GM18951 (cell line): ENCODE measurements around the gene VOPP1.

Source experiments
- POLR2A ChIP-seq: IDR thresholded peaks from 4 replicates; pipeline ENCODE4 v1.6.1; 2011; ENCODE audit warnings: mild to moderate bottlenecking; ENCODE audit not compliant: insufficient read length, insufficient read depth; ENCODE audit errors: extremely low read depth
- in situ Hi-C: fragments of 300-500 bp; cut with MboI; formaldehyde crosslinking; loops from one replicate; pipeline ENCODE4 v1.12.0; 2022; ENCODE audit warnings: low sequenced_read_pairs, mixed read lengths, inconsistent platforms; ENCODE audit not compliant: unreplicated experiment

The VOPP1 gene

DNA sequence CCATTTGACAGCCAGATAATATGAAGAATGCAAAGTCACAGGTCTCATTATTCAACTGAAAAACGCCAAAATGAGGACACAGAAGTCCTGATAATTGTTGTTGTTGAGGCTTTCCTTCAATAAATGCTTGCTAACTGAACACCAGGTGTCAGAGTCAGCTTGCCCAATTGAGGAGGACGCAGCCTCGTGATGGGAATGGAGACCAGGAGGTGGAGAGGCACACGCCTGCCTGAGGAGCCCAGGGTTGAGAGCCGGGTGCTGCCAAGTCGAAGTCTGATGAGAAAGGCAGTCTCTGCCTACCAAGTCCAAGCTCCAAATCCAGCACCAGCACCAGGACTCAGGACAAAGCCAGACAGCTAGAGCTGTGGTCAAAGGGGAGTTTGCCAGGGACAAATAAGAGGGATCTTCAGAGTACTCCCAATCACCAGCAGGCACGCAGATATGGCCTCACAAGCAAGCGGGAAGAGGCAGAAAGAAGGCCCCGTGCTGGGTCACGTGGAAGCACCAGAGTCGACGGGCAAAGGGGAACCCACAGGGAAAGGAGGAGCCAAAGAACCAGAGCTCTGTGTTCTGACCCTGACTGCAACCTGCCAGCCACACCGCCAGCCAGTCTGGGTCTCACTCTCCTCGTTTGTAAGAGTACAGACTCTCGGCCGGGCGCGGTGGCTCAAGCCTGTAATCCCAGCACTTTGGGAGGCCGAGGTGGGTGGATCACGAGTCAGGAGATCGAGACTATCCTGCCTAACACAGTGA is 47.6 kb downstream of the VOPP1 start:
- in situ Hi-C loops, result no loop called here
- no peak for TF ChIP-seq POLR2A

DNA sequence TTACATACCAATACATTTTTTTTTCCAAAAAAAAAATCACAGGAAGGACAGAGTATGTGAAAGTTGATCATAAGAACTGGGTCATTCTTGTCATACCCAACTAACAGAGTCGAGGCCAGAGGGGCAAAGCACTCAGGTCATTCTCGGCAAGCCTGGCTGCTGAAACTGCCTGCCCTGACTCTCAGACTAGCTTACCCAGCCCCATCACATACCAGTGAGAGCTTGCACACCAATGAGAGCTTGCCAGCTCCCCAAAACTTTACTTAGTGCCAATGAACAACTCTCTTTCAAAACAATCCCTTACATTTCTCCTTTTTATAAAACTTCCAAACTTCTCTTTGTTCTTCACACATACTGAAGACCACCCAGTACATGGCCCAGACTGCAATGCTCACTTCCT is 48.9 kb downstream of the VOPP1 start:
- TF ChIP-seq POLR2A, result no peak
- in situ Hi-C loops, result no loop called here

DNA sequence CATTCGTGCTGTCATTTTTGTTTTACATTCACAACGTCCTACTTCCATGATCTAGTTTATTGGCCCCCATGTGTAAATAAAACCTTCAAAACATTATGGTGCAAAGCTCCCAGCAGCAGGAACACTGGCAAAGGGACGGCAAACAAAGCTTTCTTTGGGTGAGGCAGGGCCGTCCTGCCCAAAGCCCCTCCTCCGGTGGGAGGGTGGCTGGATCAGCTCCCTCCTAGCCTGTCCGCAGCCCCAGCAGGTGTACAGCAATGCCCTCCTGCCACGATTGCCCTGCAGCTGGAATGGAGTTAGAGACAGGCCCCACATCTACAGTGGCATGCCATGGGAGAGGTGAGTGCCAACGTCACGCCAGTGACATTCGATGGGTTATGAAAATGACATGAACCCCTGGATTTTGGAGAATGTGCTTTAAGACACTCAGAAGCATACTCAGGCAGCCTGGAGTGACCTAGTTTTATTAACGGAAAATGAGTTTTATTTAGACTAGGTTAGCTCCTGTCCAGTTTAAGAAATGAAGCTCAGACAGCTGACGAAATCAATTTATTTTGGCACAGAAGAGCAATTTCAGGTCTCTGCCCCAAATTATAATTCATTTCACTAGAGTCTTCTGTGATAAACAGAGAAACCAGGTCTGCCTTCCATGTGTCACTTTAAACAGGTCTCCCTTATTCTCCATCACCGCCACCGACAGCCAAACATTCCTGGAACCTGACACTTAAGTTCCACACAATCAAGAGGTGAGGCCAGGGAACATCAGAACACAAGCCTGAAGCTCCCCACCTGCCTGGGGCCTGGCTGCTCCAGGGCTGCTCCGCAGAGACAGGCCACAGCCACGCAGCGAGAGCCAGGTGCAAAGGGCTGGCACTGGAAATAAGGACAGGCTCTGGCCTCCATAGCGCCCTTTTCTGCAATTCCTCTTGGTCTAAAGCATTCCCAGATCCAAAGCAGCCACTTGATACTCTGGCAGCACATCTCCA is 50.1 kb downstream of the VOPP1 start:
- in situ Hi-C loops, result no loop called here
- TF ChIP-seq POLR2A, result no peak

DNA sequence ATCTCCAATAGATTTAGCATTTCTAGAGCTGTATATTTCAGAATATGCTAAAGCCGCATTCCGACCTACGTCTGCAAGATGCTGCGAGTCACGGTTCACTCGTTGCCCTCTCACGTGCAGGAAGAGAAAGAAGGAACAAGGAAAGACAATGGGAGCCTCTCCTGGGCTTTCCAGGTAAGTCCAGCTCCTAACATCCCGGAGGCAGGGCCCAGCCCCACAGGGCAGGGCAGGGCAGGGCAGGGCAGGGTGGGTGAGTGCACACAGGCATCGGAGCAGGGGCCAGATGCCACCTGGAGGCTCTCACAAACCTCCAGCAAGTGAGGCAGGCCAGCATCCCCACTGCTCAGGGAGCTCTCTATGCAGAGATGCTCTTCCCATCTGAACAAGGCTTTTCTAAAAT is 50.8 kb downstream of the VOPP1 start:
- no peak for TF ChIP-seq POLR2A
- in situ Hi-C loops, result no loop called here

DNA sequence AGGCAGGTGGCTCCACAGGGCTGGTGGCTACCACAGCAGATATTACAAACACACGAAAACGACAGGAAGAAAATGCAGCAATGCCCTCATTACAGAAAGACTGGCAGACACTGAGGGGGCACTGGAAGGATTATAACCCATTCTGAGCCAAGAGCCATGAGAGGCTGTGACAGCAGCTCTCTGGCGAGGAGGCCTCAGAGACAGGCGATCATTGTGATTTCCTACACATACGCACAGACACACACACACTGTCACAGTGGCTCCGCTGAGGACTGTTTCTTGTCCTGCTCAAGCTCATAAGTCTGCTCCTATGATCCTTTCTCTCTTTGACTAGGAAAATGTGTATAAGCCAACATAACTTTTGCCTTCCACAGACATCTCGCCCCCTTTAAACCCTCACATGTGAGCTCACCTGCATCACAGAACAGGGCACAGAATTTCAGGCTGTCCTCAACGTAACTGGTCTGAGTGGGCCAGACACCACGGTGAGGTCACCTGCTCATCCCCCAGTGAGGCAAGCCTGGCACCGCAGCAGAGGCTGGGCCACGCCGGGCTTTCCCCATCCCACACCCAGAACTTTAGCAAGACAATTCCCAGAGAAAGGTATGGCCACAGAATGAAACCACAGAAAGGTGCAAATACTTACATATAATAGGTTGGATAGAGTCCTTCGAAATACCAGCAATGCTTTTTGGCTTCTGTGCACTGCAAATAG is 51.7 kb downstream of the VOPP1 start:
- in situ Hi-C loops, result no loop called here
- no peak for TF ChIP-seq POLR2A

DNA sequence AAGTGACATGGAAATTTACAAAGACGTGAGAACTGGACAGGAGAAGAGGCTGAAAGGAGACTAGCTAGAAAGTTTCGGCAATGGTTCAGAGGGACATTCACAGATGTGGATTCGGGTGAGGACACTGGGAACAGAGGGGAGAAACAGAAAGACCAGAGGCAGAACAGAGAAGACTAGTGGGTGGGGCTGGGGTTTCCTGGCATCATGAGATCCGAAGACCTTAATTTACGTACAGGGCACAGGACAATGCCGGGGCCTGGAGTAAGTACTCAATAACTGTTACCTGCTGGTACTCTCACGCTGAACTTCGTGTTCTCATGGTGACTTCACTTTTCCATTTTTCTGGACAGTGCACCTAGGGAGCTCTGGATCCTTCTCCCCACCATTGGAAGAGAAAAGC is 53.5 kb downstream of the VOPP1 start:
- in situ Hi-C loops, result no loop called here
- TF ChIP-seq POLR2A, result no peak

DNA sequence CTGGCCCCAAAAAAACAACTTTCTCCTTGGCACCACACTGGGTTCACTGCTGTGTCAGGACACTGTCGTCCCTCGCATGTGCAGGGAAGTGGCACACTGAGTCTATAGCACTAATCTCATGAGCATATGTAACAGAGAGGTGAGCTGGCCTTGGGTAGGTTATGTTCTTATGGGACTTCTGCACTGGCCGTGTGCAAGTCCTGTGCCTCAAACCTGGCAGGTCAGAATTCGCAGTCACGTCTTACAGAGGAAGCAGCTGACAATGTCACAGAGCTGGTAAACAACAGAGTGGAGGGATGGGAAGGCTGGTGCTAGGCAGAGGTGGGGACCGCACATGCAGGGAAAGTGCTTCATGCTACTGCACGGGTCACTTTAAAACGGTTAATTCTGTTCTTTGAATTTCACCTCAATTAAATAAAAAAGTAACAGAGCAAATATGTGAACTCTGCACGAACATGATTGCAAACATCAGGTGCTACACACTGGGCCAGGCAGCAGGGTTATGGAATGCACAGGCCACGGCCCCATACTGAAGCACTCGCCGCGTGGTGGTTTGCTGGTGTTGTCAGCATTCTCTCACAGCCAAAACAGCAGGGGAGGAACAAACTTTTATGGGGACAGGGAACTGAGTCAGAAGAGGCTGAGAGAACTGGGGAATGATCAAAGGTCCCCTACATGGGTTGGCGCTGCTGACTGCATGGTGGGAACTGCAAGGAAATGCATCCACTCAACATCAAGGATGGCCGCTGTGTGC is 54.2 kb downstream of the VOPP1 start:
- in situ Hi-C loops, result no loop called here

DNA sequence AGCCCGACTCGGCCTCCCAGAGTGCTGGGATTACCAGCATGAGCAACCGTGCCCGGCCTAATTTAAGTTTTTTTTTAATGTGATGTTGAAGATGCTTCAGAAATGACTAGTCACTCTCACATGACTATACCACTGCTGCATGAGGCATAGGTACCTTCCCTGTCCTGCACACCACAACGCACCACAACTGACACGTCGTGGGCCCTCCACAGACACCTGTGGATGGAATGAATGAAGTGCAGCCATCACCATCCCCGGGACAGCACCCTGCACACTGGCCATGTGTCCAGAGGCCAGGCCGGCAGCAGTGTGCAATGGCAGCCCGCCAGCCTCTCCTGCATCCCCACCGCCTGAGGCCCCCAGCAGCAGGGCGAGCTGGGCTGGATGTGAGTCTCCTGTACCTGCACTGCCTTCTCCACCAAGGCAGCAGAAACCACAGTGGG is 55.1 kb downstream of the VOPP1 start:
- in situ Hi-C loops, result no loop called here
- no peak for TF ChIP-seq POLR2A

More for the DNA sequence above, 54.2 kb downstream of the VOPP1 start:
- TF ChIP-seq POLR2A, result no peak

DNA sequence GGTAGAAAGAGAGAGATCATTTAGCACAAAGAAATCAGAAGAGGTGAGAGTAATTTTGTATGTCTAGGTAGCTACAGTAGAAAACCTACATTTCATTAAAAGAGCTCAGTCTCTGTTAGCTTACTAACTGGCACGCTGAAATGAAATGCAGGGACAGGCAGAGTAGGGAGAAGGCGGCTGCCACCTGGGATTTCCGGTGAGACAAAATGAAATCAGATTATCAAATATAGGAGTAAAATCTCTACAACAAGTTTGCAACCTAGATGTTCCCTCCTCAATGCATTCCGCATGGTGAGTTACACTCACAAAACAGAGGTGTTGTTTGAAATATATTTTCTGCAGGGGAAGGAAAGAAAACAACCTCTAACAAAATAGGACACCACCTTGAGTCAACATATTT is 55.9 kb downstream of the VOPP1 start:
- in situ Hi-C loops, result no loop called here
- no peak for TF ChIP-seq POLR2A

DNA sequence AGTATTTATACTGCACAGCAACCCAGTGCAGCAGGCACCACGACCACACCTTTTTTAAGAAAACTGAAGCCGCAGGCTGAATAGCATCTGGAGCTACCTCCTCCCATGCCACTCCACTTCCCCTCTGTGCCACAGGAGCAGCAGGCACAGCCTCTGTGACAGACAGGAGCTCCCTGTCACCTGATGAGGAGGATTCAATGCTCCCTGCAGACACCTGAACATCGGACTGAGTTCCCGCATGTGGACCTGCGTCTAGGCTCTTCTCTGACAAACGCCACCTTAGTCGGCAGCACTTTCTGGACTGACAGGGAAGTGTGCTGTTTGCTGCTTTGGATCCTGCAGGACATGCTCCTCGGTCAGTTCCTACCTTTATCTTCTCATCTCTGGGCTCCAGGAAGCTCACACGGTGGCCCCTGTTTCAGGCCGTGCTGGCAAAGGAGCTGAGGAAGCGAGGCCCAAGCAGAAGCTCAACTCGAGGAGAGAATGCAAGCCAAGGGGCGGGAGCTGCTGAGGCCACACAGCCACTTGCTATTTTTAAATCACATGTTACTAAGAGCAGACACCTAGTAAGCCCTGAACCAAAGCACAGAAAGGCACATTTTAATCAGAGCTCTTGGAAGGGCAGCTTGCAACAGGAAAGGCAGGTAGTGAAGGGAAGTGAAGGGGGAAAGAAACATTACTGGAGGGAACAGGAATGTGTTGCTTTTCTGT is 56.6 kb downstream of the VOPP1 start:
- TF ChIP-seq POLR2A, result no peak
- in situ Hi-C loops, result no loop called here

DNA sequence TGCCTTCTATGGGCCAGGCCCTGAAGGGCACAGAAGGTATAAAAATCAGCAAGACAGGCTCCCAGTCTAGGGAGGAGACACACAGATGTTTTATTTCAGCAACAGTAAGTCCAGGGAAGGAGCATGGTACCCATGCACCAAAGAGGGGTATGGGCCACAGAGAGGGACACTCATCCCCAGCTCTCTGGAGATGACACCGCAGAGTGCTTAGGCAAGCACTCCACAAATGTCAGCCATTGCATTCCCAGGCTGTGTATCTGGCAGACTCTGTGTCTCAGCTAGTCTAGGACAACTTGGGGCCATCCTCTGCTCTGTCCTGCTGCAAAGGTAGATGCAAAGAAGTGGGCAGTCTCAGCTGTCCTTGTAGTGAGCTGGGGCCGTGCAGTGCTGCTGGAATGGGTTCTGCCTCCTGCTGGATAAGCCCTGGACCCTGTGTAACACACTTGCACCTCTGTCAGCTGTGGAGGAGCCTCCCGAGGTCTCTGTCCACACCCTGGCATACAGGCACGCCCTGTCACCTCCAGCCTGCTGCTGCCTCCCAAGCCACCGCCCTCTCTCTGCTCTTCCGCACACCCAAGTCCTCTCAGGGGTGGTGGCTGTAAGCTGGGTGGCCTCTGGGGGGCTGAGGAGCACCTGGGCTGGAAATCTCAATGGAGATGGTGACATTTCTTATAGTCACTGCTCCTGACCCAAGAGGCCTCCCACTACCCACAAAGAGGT is 57.6 kb downstream of the VOPP1 start:
- in situ Hi-C loops, result no loop called here

More for the DNA sequence above, 57.6 kb downstream of the VOPP1 start:
- TF ChIP-seq POLR2A, result no peak
